ENCODE measurements around the gene HSPBP1.

Gene HSPBP1

GRCh38 chr19:55265723-55266386 is 14.1 kb downstream of the HSPBP1 start:
- Histone ChIP-seq H3K9ac (no peak overlapping the region), H3K36me3 (ENCODE audit: insufficient read depth) (no peaks in the 10 kb centered on the region), H3K27me3 (ENCODE audit: insufficient read depth, low read depth) (no peaks in the 10 kb centered on the region), H2AFZ (ENCODE audit: low read depth) (no peak overlapping the region), H3K4me2 (no peak overlapping the region), H3K4me3 (IDR thresholded peaks at IDR 0.05; ENCODE audit: insufficient read depth, low read depth, low read length) (no peak overlapping the region), H3K27ac (no peak overlapping the region), H3K4me1 (ENCODE audit: low read depth, poor library complexity, severe bottlenecking) (no peaks in the 10 kb centered on the region), H4K20me1 (ENCODE audit: insufficient read depth) (no peaks in the 10 kb centered on the region), H3K79me2 (ENCODE audit: insufficient read depth, low read depth) (no peaks in the 10 kb centered on the region; the same call in 1 of the 2 replicates)
- no peak for TF ChIP-seq CTCF (conservative IDR thresholded peaks at IDR 0.05; ENCODE audit: low read depth, low read length)

- Histone ChIP-seq H3K79me2 (ENCODE audit: insufficient read depth, low read depth) (no peaks in the 10 kb centered on the region; the same call in 1 of the 2 replicates), H3K4me2 (no peak overlapping the region), H3K36me3 (ENCODE audit: insufficient read depth) (no peaks in the 10 kb centered on the region), H2AFZ (ENCODE audit: low read depth) (no peak overlapping the region), H3K4me1 (ENCODE audit: low read depth, poor library complexity, severe bottlenecking) (peaks cover 5% of the 10 kb centered on the region), H3K4me3 (IDR thresholded peaks at IDR 0.05; ENCODE audit: insufficient read depth, low read depth, low read length) (no peak overlapping the region), H3K27me3 (ENCODE audit: insufficient read depth, low read depth) (no peaks in the 10 kb centered on the region), H3K27ac (no peak overlapping the region), H3K9ac (no peak overlapping the region), H4K20me1 (ENCODE audit: insufficient read depth) (no peaks in the 10 kb centered on the region)
- TF ChIP-seq CTCF (conservative IDR thresholded peaks at IDR 0.05; ENCODE audit: low read depth, low read length): no peak
Measured at GRCh38 chr19:55265173-55265572, 14.7 kb downstream of the HSPBP1 start.

GRCh38 chr19:55264531-55264930 is 15.4 kb downstream of the HSPBP1 start:
- H3K4me2 ChIP-seq: no peak overlapping the region
- TF ChIP-seq CTCF (conservative IDR thresholded peaks at IDR 0.05; ENCODE audit: low read depth, low read length): no peak
- no peaks in the 10 kb centered on the region for H3K27me3 ChIP-seq (ENCODE audit: insufficient read depth, low read depth)
- H3K27ac ChIP-seq: no peak overlapping the region
- H4K20me1 ChIP-seq (ENCODE audit: insufficient read depth): no peaks in the 10 kb centered on the region
- no peak overlapping the region for H3K9ac ChIP-seq
- H3K4me1 ChIP-seq (ENCODE audit: low read depth, poor library complexity, severe bottlenecking): peaks cover 10% of the 10 kb centered on the region
- H2AFZ ChIP-seq (ENCODE audit: low read depth): no peak overlapping the region
- H3K79me2 ChIP-seq (ENCODE audit: insufficient read depth, low read depth): no peaks in the 10 kb centered on the region; the same call in 1 of the 2 replicates
- no peaks in the 10 kb centered on the region for H3K36me3 ChIP-seq (ENCODE audit: insufficient read depth)
- H3K4me3 ChIP-seq (IDR thresholded peaks at IDR 0.05; ENCODE audit: insufficient read depth, low read depth, low read length): no peak overlapping the region

GRCh38 chr19:55262359-55262758 is 17.6 kb downstream of the HSPBP1 start:
- no peak overlapping the region for H2AFZ ChIP-seq (ENCODE audit: low read depth)
- H3K4me2 ChIP-seq: no peak overlapping the region
- H3K9ac ChIP-seq: no peak overlapping the region
- H3K27ac ChIP-seq: no peak overlapping the region
- no peaks in the 10 kb centered on the region for H3K36me3 ChIP-seq (ENCODE audit: insufficient read depth)
- TF ChIP-seq CTCF (conservative IDR thresholded peaks at IDR 0.05; ENCODE audit: low read depth, low read length): no peak
- H4K20me1 ChIP-seq (ENCODE audit: insufficient read depth): peaks cover 5% of the 10 kb centered on the region; the same call in 1 of the 2 replicates
- H3K79me2 ChIP-seq (ENCODE audit: insufficient read depth, low read depth): peaks cover 9% of the 10 kb centered on the region
- H3K27me3 ChIP-seq (ENCODE audit: insufficient read depth, low read depth): no peaks in the 10 kb centered on the region
- H3K4me3 ChIP-seq (IDR thresholded peaks at IDR 0.05; ENCODE audit: insufficient read depth, low read depth, low read length): no peak overlapping the region
- peaks cover 14% of the 10 kb centered on the region for H3K4me1 ChIP-seq (ENCODE audit: low read depth, poor library complexity, severe bottlenecking)

Measured in KMS-11 (cell line).